Prostate gland (tissue), 2 donors: ENCODE measurements around the gene P3H2.

Experiments
- POLR2AphosphoS5 ChIP-seq: sonication (generic); formaldehyde crosslinking; IDR thresholded peaks from one replicate; pipeline ENCODE4 v1.6.1; 2017; ENCODE audit warnings: antibody characterized with exemption
- TF ChIP-seq, protein P1 (sequence below), 4 experiments: fragments of 200-600 bp in 2 of 4; fragments of 450-650 bp in 2 of 4; sonication (generic) in 2 of 4; IDR thresholded peaks; 1 replicate in 3 of 4; 2 replicates in 1 of 4; pipeline ENCODE4 v1.5.1; 2016 to 2019; ENCODE audit warnings: antibody characterized with exemption in 4 of 4, mild to moderate bottlenecking in 2 of 4, moderate library complexity in 2 of 4

DNA sequence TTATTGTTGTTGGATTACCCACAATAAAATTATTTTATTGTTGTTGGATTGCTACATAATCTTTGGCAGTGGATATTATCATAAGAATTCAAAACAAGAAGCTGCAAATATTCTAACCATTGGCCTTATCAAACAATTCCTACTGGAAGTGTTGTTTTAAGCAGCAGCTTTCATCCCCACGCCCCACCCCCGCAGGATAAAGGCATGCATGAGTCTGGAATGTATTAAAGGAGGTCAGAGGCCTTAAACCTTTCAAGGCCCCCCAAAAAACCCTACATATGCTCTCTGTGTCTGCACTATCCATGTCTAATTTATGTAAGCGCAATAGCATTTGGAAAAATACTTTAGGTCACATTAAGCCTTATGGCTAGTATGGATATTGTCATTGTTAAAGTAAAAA lies 23.1 kb downstream of the P3H2 start:
- TF ChIP-seq, protein P1, sequence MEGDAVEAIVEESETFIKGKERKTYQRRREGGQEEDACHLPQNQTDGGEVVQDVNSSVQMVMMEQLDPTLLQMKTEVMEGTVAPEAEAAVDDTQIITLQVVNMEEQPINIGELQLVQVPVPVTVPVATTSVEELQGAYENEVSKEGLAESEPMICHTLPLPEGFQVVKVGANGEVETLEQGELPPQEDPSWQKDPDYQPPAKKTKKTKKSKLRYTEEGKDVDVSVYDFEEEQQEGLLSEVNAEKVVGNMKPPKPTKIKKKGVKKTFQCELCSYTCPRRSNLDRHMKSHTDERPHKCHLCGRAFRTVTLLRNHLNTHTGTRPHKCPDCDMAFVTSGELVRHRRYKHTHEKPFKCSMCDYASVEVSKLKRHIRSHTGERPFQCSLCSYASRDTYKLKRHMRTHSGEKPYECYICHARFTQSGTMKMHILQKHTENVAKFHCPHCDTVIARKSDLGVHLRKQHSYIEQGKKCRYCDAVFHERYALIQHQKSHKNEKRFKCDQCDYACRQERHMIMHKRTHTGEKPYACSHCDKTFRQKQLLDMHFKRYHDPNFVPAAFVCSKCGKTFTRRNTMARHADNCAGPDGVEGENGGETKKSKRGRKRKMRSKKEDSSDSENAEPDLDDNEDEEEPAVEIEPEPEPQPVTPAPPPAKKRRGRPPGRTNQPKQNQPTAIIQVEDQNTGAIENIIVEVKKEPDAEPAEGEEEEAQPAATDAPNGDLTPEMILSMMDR (IDR thresholded peaks at IDR 0.05) = no peak
- no peak for TF ChIP-seq POLR2AphosphoS5
